ENCODE measurements around the gene DDX20.

DNA sequence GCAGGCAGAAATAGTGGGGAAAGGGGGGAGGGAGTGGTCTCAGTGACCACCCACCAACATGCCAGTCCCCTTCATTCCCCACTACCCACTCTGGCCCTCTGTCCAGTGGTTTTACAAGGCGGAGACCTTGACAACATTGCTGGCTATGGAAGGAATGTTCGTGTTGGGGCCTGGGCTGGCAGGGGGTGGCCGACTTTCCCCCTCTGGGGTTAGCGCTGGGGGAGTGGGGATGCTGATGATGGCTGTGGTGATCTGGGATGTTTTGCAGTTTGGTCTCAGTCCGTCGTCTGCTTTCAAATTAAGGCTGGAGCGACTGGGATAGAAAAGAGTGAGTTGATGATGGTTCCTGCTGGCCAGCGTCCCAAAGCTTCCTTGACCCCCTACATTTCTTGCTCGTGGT is 20.3 kb downstream of the DDX20 start:
- TF ChIP-seq POLR2A (IDR thresholded peaks at IDR 0.05) (no peak), POLR2AphosphoS5 (IDR thresholded peaks at IDR 0.05) (no peak)
- TF ChIP-seq, protein P1, sequence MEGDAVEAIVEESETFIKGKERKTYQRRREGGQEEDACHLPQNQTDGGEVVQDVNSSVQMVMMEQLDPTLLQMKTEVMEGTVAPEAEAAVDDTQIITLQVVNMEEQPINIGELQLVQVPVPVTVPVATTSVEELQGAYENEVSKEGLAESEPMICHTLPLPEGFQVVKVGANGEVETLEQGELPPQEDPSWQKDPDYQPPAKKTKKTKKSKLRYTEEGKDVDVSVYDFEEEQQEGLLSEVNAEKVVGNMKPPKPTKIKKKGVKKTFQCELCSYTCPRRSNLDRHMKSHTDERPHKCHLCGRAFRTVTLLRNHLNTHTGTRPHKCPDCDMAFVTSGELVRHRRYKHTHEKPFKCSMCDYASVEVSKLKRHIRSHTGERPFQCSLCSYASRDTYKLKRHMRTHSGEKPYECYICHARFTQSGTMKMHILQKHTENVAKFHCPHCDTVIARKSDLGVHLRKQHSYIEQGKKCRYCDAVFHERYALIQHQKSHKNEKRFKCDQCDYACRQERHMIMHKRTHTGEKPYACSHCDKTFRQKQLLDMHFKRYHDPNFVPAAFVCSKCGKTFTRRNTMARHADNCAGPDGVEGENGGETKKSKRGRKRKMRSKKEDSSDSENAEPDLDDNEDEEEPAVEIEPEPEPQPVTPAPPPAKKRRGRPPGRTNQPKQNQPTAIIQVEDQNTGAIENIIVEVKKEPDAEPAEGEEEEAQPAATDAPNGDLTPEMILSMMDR (IDR thresholded peaks at IDR 0.05): no peak
